ENCODE measurements around the gene GNB1.

DNA sequence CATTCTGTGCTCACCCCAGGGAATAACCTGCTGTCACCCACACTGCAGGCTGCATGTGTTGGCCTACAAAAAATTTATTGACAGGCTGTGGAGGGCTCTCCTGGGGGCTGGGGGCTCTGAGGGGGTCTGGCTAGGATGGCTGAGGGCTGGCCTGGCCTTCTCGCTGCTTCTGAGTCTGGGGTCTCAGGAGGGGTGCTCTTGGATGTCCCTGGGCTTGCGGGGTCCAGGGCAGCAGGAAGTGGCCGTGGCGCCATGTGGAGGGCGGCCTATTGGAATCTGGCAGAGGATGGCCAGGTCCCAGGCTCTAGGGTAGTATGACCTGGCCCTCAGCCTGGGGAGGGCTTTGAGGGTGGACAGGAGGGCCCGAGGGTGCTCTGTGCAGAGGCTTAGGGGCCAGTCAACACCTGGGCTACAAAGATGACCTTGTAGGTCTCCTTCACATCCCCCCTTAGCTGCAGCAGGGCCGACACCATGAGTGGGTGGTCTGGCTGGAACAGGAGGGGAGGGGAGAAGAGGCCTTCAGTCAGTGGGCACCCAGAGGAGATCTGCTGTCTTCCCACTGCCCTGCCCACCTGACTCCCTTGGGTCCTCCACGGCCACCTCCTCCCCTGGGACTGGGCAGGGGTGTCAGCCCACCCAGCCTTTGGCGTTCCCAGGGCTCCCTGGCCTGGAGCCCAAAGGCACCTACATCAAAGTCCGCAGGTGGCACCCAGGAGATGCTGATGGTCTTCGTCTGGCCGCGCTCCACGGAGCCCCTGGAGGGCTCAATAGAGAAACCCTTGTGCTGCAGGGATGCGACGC lies 31.2 kb upstream of the GNB1 start:
- TF ChIP-seq CTCF (IDR thresholded peaks at IDR 0.05; ENCODE audit: low read depth, low read length, poor library complexity, severe bottlenecking) (no peak), EZH2phosphoT487 (IDR thresholded peaks at IDR 0.05; ENCODE audit: borderline replicate concordance, low read length) (no peak)

Measured in DOHH2 (cell line).